Stromal cell of bone marrow (primary cell): Measurements from ENCODE around the gene ADRA2A.

Experiments
- DNase-seq: peaks from one replicate; pipeline ENCODE4 v3.0.0-alpha.2; 2012; ENCODE audit warnings: low read depth

ADRA2A gene

GRCh38 chr10:111083222-111084095, 6.6 kb downstream of the ADRA2A start:
- DNase-seq = no peak

GRCh38 chr10:111084366-111085255, 7.8 kb downstream of the ADRA2A start:
- no peak for DNase-seq

GRCh38 chr10:111085690-111086353, 9.0 kb downstream of the ADRA2A start:
- no peak for DNase-seq

- DNase-seq = no peak
These were observed 9.7 kb downstream of the ADRA2A start for GRCh38 chr10:111086574-111086973.

GRCh38 chr10:111087331-111087756, 10.5 kb downstream of the ADRA2A start:
- no peak for DNase-seq

GRCh38 chr10:111087968-111088505, 11.2 kb downstream of the ADRA2A start:
- no peak for DNase-seq

- DNase-seq = no peak
These were observed 12.5 kb downstream of the ADRA2A start for GRCh38 chr10:111089293-111089692.

GRCh38 chr10:111091833-111092232, 15.0 kb downstream of the ADRA2A start:
- no peak for DNase-seq

- peak; percentile 62 for DNase-seq
These were observed 17.0 kb downstream of the ADRA2A start for GRCh38 chr10:111093741-111094380.

GRCh38 chr10:111098679-111099437, 22.0 kb downstream of the ADRA2A start:
- no peak for DNase-seq

GRCh38 chr10:111100198-111100597, 23.4 kb downstream of the ADRA2A start:
- DNase-seq = no peak

- DNase-seq = no peak
These were observed 25.0 kb downstream of the ADRA2A start for GRCh38 chr10:111101796-111102195.

- no peak for DNase-seq
These were observed 25.6 kb downstream of the ADRA2A start for GRCh38 chr10:111102359-111102837.

- DNase-seq = no peak
These were observed 26.5 kb downstream of the ADRA2A start for GRCh38 chr10:111103196-111103840.

- DNase-seq = no peak
These were observed 28.0 kb downstream of the ADRA2A start for GRCh38 chr10:111104811-111105210.

GRCh38 chr10:111106081-111106480, 29.3 kb downstream of the ADRA2A start:
- no peak for DNase-seq

GRCh38 chr10:111107023-111107422, 30.2 kb downstream of the ADRA2A start:
- no peak for DNase-seq

GRCh38 chr10:111107846-111108245, 31.0 kb downstream of the ADRA2A start:
- DNase-seq = no peak

- DNase-seq = no peak
These were observed 31.6 kb downstream of the ADRA2A start for GRCh38 chr10:111108441-111108840.
